Cardiac fibroblast (primary cell): ENCODE data around the gene MAMDC4.

Source experiments
- DNase-seq, 2 donors: peaks; one replicate each; pipeline versions ENCODE4 v3.0.0 to v3.0.0-alpha.2; 2010; ENCODE audit warnings: low read depth in 2 of 2
- H3K4me3 ChIP-seq, 2 donors: replicated peaks in 1 of 2; 1 replicate in 1 of 2; 2 replicates in 1 of 2; pipeline ENCODE4 v1.5.1; 2011; ENCODE audit warnings: low read depth in 2 of 2, low read length in 2 of 2, mild to moderate bottlenecking in 2 of 2, moderate library complexity in 1 of 2
- TF ChIP-seq, protein P1 (sequence below): IDR thresholded peaks from one replicate; pipeline ENCODE4 v1.5.1; 2011; ENCODE audit warnings: low read depth, mild to moderate bottlenecking, low read length, inconsistent platforms

Gene MAMDC4

DNA sequence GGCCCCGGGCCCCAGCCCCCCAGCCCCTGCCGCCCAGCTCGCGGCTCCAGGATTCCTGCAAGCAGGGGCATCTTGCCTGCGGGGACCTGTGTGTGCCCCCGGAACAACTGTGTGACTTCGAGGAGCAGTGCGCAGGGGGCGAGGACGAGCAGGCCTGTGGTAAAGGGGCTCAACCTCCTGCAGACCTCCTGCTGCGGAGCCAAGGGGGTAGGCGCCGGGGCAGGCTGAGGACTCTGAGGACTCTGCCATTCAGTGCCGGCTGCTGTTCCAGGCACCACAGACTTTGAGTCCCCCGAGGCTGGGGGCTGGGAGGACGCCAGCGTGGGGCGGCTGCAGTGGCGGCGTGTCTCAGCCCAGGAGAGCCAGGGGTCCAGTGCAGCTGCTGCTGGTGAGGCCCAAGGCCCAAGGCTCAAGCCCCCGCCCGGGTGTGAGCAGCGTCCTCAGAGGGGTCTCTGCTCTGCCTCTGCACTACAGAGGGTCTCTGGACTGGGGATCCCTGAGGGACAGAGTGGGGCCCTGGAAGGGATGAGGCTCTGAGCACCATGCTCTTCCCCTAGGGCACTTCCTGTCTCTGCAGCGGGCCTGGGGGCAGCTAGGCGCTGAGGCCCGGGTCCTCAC, 3.4 kb downstream of the MAMDC4 start:
- no peak for DNase-seq
- TF ChIP-seq, protein P1, sequence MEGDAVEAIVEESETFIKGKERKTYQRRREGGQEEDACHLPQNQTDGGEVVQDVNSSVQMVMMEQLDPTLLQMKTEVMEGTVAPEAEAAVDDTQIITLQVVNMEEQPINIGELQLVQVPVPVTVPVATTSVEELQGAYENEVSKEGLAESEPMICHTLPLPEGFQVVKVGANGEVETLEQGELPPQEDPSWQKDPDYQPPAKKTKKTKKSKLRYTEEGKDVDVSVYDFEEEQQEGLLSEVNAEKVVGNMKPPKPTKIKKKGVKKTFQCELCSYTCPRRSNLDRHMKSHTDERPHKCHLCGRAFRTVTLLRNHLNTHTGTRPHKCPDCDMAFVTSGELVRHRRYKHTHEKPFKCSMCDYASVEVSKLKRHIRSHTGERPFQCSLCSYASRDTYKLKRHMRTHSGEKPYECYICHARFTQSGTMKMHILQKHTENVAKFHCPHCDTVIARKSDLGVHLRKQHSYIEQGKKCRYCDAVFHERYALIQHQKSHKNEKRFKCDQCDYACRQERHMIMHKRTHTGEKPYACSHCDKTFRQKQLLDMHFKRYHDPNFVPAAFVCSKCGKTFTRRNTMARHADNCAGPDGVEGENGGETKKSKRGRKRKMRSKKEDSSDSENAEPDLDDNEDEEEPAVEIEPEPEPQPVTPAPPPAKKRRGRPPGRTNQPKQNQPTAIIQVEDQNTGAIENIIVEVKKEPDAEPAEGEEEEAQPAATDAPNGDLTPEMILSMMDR = no peak
- no peak overlapping the region for H3K4me3 ChIP-seq

DNA sequence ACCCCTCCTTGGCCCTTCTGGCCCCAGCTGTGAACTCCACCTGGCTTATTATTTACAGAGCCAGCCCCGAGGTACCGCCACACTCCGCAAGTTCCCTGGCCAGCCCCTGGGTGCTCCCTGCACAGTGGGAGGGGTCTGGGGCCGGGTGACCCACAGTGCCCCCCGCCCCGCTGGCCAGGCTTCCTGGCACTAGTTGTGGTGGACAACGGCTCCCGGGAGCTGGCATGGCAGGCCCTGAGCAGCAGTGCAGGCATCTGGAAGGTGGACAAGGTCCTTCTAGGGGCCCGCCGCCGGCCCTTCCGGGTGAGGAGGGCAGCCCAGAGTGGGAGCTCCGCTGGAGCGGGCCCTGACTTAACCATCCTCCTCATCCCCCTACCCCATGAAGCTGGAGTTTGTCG, 3.9 kb downstream of the MAMDC4 start:
- no peak for DNase-seq
- TF ChIP-seq, protein P1 = no peak
- H3K4me3 ChIP-seq = no peak overlapping the region

DNA sequence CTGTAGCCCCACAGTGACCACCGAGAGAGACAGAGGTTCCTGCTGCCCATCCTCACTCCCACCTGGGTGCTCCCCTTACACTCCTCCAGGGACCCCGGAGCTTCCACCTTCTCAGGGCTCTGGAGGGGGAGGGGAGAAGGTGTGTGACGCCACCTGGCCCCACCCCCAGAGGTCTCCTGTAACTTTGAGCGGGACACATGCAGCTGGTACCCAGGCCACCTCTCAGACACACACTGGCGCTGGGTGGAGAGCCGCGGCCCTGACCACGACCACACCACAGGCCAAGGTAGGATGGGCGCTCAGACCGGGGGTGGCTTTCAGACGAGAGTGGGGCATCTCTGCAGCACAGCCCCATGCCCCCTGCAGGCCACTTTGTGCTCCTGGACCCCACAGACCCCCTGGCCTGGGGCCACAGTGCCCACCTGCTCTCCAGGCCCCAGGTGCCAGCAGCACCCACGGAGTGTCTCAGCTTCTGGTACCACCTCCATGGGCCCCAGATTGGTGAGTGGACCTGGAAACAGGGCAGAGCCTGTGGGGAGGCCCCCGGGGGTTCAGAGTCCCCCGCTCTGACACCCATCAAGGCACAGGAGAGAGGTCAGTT, 4.5 kb downstream of the MAMDC4 start:
- TF ChIP-seq, protein P1 = no peak
- no peak for DNase-seq
- no peak overlapping the region for H3K4me3 ChIP-seq

DNA sequence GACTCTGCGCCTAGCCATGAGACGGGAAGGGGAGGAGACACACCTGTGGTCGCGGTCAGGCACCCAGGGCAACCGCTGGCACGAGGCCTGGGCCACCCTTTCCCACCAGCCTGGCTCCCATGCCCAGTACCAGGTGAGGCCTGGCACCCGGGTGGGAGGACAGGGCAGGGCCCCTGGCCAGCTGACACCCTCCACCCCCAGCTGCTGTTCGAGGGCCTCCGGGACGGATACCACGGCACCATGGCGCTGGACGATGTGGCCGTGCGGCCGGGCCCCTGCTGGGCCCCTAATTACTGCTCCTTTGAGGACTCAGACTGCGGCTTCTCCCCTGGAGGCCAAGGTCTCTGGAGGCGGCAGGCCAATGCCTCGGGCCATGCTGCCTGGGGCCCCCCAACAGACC, 5.0 kb downstream of the MAMDC4 start:
- no peak overlapping the region for H3K4me3 ChIP-seq
- TF ChIP-seq, protein P1 = no peak
- DNase-seq = no peak

DNA sequence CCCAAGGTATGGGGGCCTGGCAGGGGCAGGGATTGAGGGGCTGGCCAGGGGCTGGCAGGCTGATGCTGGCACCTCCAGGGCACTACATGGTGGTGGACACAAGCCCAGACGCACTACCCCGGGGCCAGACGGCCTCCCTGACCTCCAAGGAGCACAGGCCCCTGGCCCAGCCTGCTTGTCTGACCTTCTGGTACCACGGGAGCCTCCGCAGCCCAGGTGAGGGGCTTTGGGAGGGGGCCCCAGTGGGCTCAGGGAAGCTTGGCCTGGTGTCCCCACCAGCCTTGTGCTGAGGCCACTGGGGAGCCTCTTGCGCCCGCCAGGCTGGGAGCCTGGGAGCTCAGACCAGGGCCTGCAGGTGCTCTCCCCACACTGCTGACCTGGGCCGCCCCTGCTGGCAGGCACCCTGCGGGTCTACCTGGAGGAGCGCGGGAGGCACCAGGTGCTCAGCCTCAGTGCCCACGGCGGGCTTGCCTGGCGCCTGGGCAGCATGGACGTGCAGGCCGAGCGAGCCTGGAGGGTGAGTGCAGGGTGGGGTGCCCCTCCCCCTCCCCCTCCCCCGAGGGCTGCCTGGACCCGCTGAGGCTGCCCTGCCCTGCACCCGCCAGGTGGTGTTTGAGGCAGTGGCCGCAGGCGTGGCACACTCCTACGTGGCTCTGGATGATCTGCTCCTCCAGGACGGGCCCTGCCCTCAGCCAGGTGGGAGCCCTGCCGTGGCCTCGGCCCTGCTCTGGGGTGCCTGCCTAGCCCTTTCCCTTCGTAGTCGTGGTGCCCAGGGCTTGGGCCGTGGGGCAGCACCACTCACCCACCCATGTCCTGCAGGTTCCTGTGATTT, 5.7 kb downstream of the MAMDC4 start:
- DNase-seq = no peak
- no peak overlapping the region for H3K4me3 ChIP-seq
- TF ChIP-seq, protein P1 = no peak

DNA sequence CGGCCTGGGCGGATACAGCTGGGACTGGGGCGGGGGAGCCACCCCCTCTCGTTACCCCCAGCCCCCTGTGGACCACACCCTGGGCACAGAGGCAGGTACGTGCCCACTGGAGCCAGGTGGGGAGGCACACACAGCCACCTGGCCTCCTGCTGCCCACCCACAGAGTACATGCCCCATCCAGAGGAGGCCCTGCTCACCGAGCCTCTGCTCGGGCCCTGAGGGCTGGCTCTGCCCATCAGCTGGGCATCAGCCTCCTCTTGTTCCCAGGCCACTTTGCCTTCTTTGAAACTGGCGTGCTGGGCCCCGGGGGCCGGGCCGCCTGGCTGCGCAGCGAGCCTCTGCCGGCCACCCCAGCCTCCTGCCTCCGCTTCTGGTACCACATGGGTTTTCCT, 6.3 kb downstream of the MAMDC4 start:
- H3K4me3 ChIP-seq = no peak overlapping the region
- DNase-seq = no peak
- TF ChIP-seq, protein P1 = no peak
